ENCODE measurements around the gene ODC1.
A peak's percentile ranks its signal among the peaks of the same experiment; 100 is the strongest.

ODC1 gene

DNA sequence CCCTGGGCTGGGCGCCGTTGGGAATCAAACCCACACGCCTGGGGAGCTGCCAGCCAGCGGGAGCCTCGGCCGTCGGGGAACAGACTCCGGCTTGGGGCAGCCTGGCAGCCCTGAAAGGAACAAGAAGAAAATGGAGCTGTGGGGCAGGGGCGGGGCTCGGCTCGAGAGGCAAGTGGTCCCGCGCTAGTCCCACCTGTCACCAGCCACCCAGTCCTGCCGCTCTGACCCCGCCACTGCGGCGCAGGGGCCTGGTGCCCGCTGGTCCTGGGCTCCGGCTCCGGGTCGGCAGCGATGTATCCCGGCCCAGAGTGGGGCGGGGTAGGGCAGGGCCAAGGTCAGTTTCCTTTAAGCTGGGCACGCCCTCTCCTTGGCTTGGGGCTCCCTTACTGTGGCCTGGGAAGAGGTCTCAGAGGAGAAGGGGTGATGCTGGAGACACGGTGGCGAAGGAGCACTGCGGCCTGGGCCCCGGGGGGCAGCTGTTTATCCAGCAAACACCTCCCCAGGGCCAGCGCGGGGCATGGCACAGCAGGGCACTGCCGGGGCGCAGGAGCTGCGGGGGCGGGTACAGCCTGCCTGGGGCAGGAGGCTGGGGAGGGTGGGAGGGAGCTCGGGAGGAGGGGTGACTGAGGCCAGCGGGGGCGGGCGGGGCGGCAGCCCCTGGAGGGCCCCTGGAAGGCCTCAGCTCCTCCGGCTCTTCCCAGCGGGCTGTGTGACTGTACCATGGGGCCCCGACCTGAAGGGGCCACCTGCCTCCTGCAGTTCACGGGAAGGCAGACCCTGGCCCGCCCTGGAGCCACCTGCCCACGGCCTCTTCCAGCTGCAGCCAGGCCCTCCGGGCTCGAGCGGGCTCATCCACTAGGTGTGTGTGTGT, 15.6 kb downstream of the ODC1 start:
- H3K27ac ChIP-seq = no peak overlapping the region
- DNase-seq (ENCODE audit: low spot score) = no peak
- CTCF ChIA-PET = interaction anchor here (0.6 to 1.0 kb wide), 3 partner anchors 339 to 427 kb away, joined by 3 to 8 read pairs (median 5); no protein-coding TSS in a partner anchor
- POLR2A ChIA-PET (ENCODE audit: low non-redundant PET) = no interaction called here
- TF ChIP-seq, protein P1, sequence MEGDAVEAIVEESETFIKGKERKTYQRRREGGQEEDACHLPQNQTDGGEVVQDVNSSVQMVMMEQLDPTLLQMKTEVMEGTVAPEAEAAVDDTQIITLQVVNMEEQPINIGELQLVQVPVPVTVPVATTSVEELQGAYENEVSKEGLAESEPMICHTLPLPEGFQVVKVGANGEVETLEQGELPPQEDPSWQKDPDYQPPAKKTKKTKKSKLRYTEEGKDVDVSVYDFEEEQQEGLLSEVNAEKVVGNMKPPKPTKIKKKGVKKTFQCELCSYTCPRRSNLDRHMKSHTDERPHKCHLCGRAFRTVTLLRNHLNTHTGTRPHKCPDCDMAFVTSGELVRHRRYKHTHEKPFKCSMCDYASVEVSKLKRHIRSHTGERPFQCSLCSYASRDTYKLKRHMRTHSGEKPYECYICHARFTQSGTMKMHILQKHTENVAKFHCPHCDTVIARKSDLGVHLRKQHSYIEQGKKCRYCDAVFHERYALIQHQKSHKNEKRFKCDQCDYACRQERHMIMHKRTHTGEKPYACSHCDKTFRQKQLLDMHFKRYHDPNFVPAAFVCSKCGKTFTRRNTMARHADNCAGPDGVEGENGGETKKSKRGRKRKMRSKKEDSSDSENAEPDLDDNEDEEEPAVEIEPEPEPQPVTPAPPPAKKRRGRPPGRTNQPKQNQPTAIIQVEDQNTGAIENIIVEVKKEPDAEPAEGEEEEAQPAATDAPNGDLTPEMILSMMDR (conservative IDR thresholded peaks at IDR 0.05; ENCODE audit: low read depth) = no peak

DNA sequence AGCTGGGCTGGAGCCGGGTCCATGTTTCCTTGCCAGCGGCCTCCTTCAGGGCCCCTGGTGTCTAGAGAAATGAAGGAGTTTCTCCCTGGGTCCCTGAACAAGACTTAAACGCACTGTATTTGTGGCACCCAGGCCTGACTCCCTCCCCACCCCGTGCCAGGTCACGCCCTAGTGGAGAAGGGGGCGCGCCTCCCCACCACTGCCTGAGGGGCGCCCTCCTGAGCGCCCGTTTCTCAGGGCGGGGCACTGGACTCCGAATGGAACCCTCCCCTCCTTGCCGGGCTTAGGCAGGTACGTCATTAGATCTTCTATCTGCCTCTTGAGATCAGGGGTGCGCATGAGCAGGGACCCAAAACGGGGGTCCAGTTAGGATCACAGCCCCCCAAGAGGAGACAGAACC, 16.3 kb downstream of the ODC1 start:
- ChIA-PET POLR2A (ENCODE audit: low non-redundant PET) (no interaction called here), CTCF (interaction anchor here (1.0 kb wide), 1 partner anchor 359 kb away, joined by 5 read pairs; no protein-coding TSS in a partner anchor)
- H3K27ac ChIP-seq = no peak overlapping the region
- no peak for DNase-seq (ENCODE audit: low spot score)
- TF ChIP-seq, protein P1 (conservative IDR thresholded peaks at IDR 0.05; ENCODE audit: low read depth) = no peak

DNA sequence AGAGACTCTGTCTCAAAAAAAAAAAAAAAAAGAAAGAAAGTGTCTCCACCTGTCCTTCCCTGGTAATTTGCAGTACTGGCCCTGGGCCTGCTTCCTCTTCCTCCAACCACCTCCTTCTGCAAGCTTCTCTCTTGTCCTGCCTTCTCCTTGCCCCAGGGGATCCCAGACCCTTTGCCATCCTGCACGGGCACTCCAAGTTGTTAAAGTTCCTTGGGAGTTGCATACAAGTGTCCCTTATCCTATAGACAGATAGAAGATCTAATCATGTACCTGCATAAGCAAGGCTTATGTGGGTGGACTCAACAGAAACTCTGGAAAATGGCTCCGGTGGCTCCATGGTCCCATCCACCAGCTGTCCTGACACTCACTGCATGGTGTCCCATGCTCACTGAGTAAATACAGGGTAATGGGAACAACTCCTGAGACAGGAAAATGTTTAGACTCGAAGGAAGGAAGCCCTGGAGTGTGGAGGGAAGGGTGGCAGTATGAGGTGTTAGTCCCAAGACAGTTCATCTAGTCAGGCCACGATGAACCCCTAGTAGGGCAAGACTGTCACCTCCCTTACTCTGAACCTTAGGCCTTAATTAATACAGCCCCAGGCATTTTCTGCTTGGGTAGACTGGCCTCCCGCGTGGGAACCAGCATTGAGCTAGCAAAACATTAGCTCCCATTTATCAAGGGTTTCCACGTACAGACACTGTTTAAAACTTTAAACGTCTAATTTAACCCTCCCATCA, 17.1 kb downstream of the ODC1 start:
- POLR2A ChIA-PET (ENCODE audit: low non-redundant PET) = no interaction called here
- TF ChIP-seq, protein P1 (conservative IDR thresholded peaks at IDR 0.05; ENCODE audit: low read depth) = no peak
- CTCF ChIA-PET = interaction anchor here (0.5 kb wide), 1 partner anchor 80 kb away, joined by 3 read pairs; no protein-coding TSS in a partner anchor
- H3K27ac ChIP-seq = no peak overlapping the region
- no peak for DNase-seq (ENCODE audit: low spot score)

DNA sequence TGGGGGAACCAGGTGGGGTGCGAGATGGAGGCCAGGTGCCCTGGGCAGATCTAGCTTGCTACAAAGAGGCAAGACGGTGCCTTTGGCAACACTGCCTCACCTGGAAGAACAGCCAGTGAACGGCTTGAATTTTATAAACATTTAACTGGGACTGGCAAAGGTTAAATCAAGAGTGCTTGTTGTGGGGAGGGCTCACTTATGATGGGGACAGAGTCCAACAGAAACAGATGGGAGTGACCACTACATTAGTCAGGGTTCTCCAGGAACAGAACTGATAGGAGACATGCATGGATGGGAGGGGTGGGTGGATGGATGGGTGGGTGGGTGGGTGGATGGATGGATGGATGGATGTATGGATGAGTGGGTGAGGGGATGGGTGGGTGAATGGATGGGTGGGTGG, 19.2 kb downstream of the ODC1 start:
- no peak for DNase-seq (ENCODE audit: low spot score)
- POLR2A ChIA-PET (ENCODE audit: low non-redundant PET) = no interaction called here
- CTCF ChIA-PET = no interaction called here
- TF ChIP-seq, protein P1 (conservative IDR thresholded peaks at IDR 0.05; ENCODE audit: low read depth) = no peak
- no peak overlapping the region for H3K27ac ChIP-seq

DNA sequence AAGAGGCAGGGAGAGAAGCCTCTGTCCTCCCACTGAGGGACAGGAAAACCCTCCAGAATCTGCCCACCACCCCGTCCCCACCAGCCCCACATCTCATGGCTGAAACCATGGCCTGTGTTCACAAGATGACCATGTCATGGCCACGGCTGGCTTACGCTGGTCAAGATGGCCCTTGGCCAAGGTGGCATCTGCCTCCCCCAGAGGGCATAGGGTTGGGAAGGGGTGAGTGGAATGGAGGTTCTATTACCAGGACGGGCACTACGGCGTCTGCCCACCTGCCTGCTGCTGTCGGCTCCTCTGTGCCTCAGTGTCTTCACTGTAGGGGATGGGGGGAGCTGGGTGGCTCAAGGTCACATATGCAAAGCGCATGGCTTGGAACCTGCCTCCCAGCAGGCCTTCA, 19.8 kb downstream of the ODC1 start:
- POLR2A ChIA-PET (ENCODE audit: low non-redundant PET) = no interaction called here
- H3K27ac ChIP-seq = no peak overlapping the region
- DNase-seq (ENCODE audit: low spot score) = no peak
- TF ChIP-seq, protein P1 (conservative IDR thresholded peaks at IDR 0.05; ENCODE audit: low read depth) = no peak
- CTCF ChIA-PET = no interaction called here

DNA sequence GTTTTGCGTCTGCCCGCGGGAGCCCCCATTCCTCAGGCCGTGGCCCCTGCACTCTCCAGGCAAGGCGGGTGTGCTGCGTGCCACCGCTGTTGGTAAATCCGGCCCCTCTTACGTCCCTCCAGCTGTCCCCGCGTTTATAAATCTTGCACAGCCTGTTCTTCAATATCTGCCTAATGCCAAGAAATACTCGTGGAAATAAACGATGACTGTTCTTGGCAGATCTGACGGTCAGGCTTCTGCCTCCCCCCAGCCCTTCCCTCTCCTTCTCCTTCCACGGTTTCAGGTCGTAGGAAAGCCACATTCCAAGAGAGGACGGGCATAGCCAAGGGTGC, 20.5 kb downstream of the ODC1 start:
- CTCF ChIA-PET = interaction anchor here (0.5 to 0.7 kb wide), 2 partner anchors 12 to 352 kb away, joined by 3 read pairs; no protein-coding TSS in a partner anchor
- TF ChIP-seq, protein P1 (conservative IDR thresholded peaks at IDR 0.05; ENCODE audit: low read depth) = no peak
- POLR2A ChIA-PET (ENCODE audit: low non-redundant PET) = no interaction called here
- 0 out of 2 replicates have a peak overlapping the region, but pooled peaks have one; percentile 15 for H3K27ac ChIP-seq
- no peak for DNase-seq (ENCODE audit: low spot score)
